HepG2 (cell line): Measurements from ENCODE around the gene FANCG. TPM values are rescaled to one million over a fixed set of nuclear protein-coding genes. Genes with fewer than 3 reads are reported as not detected.

Experiments used
- ATF4 ChIP-seq, 2 experiments: fragments of 450-650 bp in 1 of 2; sonication (generic) in 1 of 2; formaldehyde crosslinking; IDR thresholded peaks; 2 replicates each; pipeline versions ENCODE4 v1.5.0 to v1.8.0; 2020 to 2022; ENCODE audit warnings: mild to moderate bottlenecking in 1 of 2, missing genetic modification reagents in 1 of 2
- CENPT ChIP-seq: sonication (generic); formaldehyde crosslinking; IDR thresholded peaks from 2 replicates; pipeline ENCODE4 v1.8.0; 2022; ENCODE audit warnings: low read depth, mild to moderate bottlenecking, moderate library complexity, missing genetic modification reagents
- GATAD1 ChIP-seq: IDR thresholded peaks from 2 replicates; pipeline ENCODE4 v1.6.1; 2016; ENCODE audit warnings: missing genetic modification reagents, missing compliant biosample characterization
- KDM5A ChIP-seq: fragments of 200-600 bp; sonication (generic); IDR thresholded peaks from 2 replicates; pipeline ENCODE4 v1.7.0; 2018; ENCODE audit warnings: antibody characterized with exemption, mild to moderate bottlenecking, low read length, borderline replicate concordance
- MXD1 ChIP-seq: sonication (generic); formaldehyde crosslinking; IDR thresholded peaks from 2 replicates; pipeline ENCODE4 v1.4.0; 2020; ENCODE audit warnings: mild to moderate bottlenecking, missing genetic modification reagents
- MXI1 ChIP-seq: IDR thresholded peaks from 3 replicates; pipeline ENCODE4 v1.6.1; 2012; ENCODE audit warnings: low read depth, low read length, inconsistent platforms, borderline replicate concordance
- MYNN ChIP-seq: sonication (generic); formaldehyde crosslinking; IDR thresholded peaks from 2 replicates; pipeline ENCODE4 v1.4.0; 2020; ENCODE audit warnings: mild to moderate bottlenecking, low read depth, missing genetic modification reagents
- NFIC ChIP-seq: IDR thresholded peaks from 2 replicates; pipeline ENCODE4 v1.6.1; 2012; ENCODE audit warnings: mild to moderate bottlenecking, low read length, inconsistent platforms
- NFYC ChIP-seq: IDR thresholded peaks from 2 replicates; pipeline ENCODE4 v1.6.1; 2016; ENCODE audit warnings: missing genetic modification reagents, missing compliant biosample characterization
- TCF7L2 ChIP-seq: IDR thresholded peaks from 2 replicates; pipeline ENCODE4 v1.6.1; 2011; ENCODE audit warnings: mild to moderate bottlenecking, low read depth, low read length, moderate library complexity
- ZFP1 ChIP-seq: IDR thresholded peaks from 2 replicates; pipeline ENCODE4 v1.6.1; 2016
- ZNF280B ChIP-seq: sonication (generic); formaldehyde crosslinking; IDR thresholded peaks from 2 replicates; pipeline ENCODE4 v1.5.0; 2020; ENCODE audit warnings: missing genetic modification reagents, mild to moderate bottlenecking, borderline replicate concordance
- ZNF512B ChIP-seq: sonication (generic); formaldehyde crosslinking; IDR thresholded peaks from 2 replicates; pipeline ENCODE4 v1.5.1; 2020; ENCODE audit warnings: missing genetic modification reagents, mild to moderate bottlenecking, borderline replicate concordance
- ZNF543 ChIP-seq: sonication (generic); formaldehyde crosslinking; IDR thresholded peaks from 2 replicates; pipeline ENCODE4 v1.4.0; 2020; ENCODE audit warnings: mild to moderate bottlenecking, missing genetic modification reagents
- ZNF605 ChIP-seq: sonication (generic); formaldehyde crosslinking; IDR thresholded peaks from 2 replicates; pipeline ENCODE4 v1.8.0; 2022; ENCODE audit warnings: mild to moderate bottlenecking, missing genetic modification reagents
- ZNF616 ChIP-seq: sonication (generic); formaldehyde crosslinking; IDR thresholded peaks from 2 replicates; pipeline ENCODE4 v1.5.0; 2020; ENCODE audit warnings: low read depth, mild to moderate bottlenecking, missing genetic modification reagents
- ZNF687 ChIP-seq: sonication (generic); formaldehyde crosslinking; IDR thresholded peaks from 2 replicates; pipeline ENCODE4 v1.5.1; 2020; ENCODE audit warnings: mild to moderate bottlenecking, missing genetic modification reagents, moderate library complexity
- ZNF879 ChIP-seq: sonication (generic); formaldehyde crosslinking; IDR thresholded peaks from 2 replicates; pipeline ENCODE4 v1.8.1; 2023; ENCODE audit warnings: missing genetic modification reagents
- ZSCAN12 ChIP-seq: sonication (generic); formaldehyde crosslinking; IDR thresholded peaks from 2 replicates; pipeline ENCODE4 v1.9.0; 2021; ENCODE audit warnings: mild to moderate bottlenecking, missing genetic modification reagents
- polyA plus RNA-seq, 8 experiments: library from polyadenylated mRNA; depleted of rRNA in 3 of 8; stranded (reverse) in 7 of 8; unstranded in 1 of 8; fragments of >200 nt; fragmentation: Illumina TruSeq in 4 of 8; extraction: Trizol in 4 of 8; gene quantifications; 2 replicates each; pipeline versions ENCODE4 v1.2.1 to v1.2.3, GENCODE V29; 2011 to 2016; ENCODE audit warnings: low read depth in 4 of 8, missing spikeins in 1 of 8, mixed read lengths in 1 of 8; ENCODE audit not compliant: insufficient read depth in 1 of 8
- total RNA-seq, 5 experiments: library from RNA; depleted of rRNA; stranded (reverse); fragments of >200 nt; fragmentation: Illumina TruSeq; extraction: Trizol; gene quantifications; 2 replicates each; pipeline ENCODE4 v1.2.3, GENCODE V29; 2016; ENCODE audit warnings: low read depth in 1 of 5

Gene FANCG
- total and polyA plus RNA-seq, 2 of the 13 experiments (the other 11 are each of a cell fraction or from before 2014, with no cell fraction given): 14.4 to 45.1 TPM

GRCh38 chr9:35072461-35073278 is 7.1 kb downstream of the FANCG start, which contains the start of gene VCP (continued):
- TF ChIP-seq ZNF879 (CRISPR knock-in tag): peak; percentile 2; the same call in 1 of the 2 replicates
- TF ChIP-seq ZNF605 (CRISPR knock-in tag): peak; percentile 35; the same call in 1 of the 2 replicates
- peak; percentile 98 for TF ChIP-seq NFYC (CRISPR knock-in tag)
- TF ChIP-seq MXI1: peak; percentile 37; the same call in 1 of the 3 replicates
- peak; percentile 40; the same call in 1 of the 2 replicates for TF ChIP-seq GATAD1 (CRISPR knock-in tag)
- no peak for TF ChIP-seq NFIC
- peak; percentile 81 for TF ChIP-seq ZNF280B (CRISPR knock-in tag)
- TF ChIP-seq ZNF543 (CRISPR knock-in tag): no peak
- TF ChIP-seq ZNF687 (CRISPR knock-in tag): peak; percentile 75
- TF ChIP-seq ZNF512B (CRISPR knock-in tag): peak; percentile 49; the same call in 1 of the 2 replicates
- no peak for TF ChIP-seq CENPT (CRISPR knock-in tag)
- no peak for TF ChIP-seq ATF4 (CRISPR knock-in tag; IDR thresholded peaks at IDR 0.05)
- 0 out of 2 replicates have a peak, but pooled peaks have one; percentile 3 for TF ChIP-seq KDM5A
- TF ChIP-seq MXD1 (CRISPR knock-in tag): peak; percentile 69; the same call in 1 of the 2 replicates
- TF ChIP-seq MYNN (CRISPR knock-in tag): peak; percentile 48; the same call in 1 of the 2 replicates
- TF ChIP-seq ZSCAN12 (CRISPR knock-in tag): no peak
- TF ChIP-seq ZFP1: no peak
- peak; percentile 56; the same call in 1 of the 2 replicates for TF ChIP-seq ZNF616
- no peak for TF ChIP-seq TCF7L2
